Tibial artery (tissue), 4 donors: Measurements from ENCODE around the gene KAZN.

Source experiments
- DNase-seq, 2 donors: peaks; one replicate each; pipeline ENCODE4 v3.0.0-alpha.2; 2019
- H3K27ac ChIP-seq, 2 donors: fragments of 200-600 bp; sonication (generic) in 1 of 2; 1 replicate in 1 of 2; 2 replicates in 1 of 2; pipeline ENCODE4 v1.5.1; 2018 to 2019; ENCODE audit warnings: mild to moderate bottlenecking in 1 of 2
- H3K27me3 ChIP-seq, 2 donors: fragments of 200-600 bp; sonication (generic) in 1 of 2; one replicate each; pipeline versions ENCODE4 v1.5.1 to v1.6.0; 2016 to 2019
- H3K36me3 ChIP-seq, 3 donors: fragments of 200-600 bp; sonication (generic) in 2 of 3; one replicate each; pipeline ENCODE4 v1.5.1; 2016 to 2019; ENCODE audit warnings: mild to moderate bottlenecking in 2 of 3
- H3K4me1 ChIP-seq, 4 donors: fragments of 200-600 bp; sonication (generic) in 2 of 4; 1 replicate in 3 of 4; 2 replicates in 1 of 4; pipeline ENCODE4 v1.5.1; 2016 to 2019
- H3K4me3 ChIP-seq, 2 donors: fragments of 200-600 bp; sonication (generic) in 1 of 2; 1 replicate in 1 of 2; 2 replicates in 1 of 2; pipeline ENCODE4 v1.5.1; 2018 to 2019; ENCODE audit warnings: mild to moderate bottlenecking in 2 of 2
- H3K9me3 ChIP-seq, 3 donors: fragments of 200-600 bp; sonication (generic) in 1 of 3; one replicate each; pipeline ENCODE4 v1.5.1; 2016 to 2019
- intact Hi-C: fragments of 100-400 bp; cut with DNase I; formaldehyde crosslinking; loops from one replicate; pipeline ENCODE4 v1.15.0; 2023; ENCODE audit warnings: low total_unique reads
- TF ChIP-seq, protein P1 (sequence below), 2 experiments: fragments of 200-600 bp in 1 of 2; fragments of 450-650 bp in 1 of 2; IDR thresholded peaks; one replicate each; pipeline ENCODE4 v1.5.1; 2017 to 2019; ENCODE audit warnings: antibody characterized with exemption in 2 of 2, mild to moderate bottlenecking in 1 of 2, moderate library complexity in 1 of 2

KAZN gene

DNA sequence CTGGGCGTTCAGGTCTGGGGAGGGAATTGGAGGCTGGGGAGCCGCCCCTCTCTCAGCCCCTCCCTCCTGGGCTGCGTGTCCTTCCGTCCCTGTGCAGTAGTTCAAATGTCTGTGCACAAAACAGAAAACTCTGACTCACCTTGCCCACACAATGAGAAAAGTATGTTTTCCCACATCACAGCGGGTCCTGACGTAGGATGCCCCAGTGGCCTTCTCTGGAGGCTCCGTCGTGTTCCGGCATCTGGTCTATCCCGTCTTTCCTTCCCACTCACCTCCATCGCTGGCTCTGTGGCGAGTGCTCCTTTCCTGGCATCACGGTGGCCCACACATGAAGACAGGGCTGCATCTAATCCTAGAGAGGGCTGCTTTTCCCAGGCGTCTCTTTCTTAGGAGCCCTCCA lies 224.0 kb downstream of the KAZN start:
- Histone ChIP-seq H3K36me3 (no peaks in the 10 kb centered on the region), H3K27ac (no peak overlapping the region), H3K4me1 (no peaks in the 10 kb centered on the region), H3K27me3 (peaks cover 0 to 2% of the 10 kb centered on the region in 2 donors), H3K4me3 (no peak overlapping the region), H3K9me3 (no peaks in the 10 kb centered on the region)
- DNase-seq, result no peak
- intact Hi-C loops, result no loop called here
- TF ChIP-seq, protein P1, sequence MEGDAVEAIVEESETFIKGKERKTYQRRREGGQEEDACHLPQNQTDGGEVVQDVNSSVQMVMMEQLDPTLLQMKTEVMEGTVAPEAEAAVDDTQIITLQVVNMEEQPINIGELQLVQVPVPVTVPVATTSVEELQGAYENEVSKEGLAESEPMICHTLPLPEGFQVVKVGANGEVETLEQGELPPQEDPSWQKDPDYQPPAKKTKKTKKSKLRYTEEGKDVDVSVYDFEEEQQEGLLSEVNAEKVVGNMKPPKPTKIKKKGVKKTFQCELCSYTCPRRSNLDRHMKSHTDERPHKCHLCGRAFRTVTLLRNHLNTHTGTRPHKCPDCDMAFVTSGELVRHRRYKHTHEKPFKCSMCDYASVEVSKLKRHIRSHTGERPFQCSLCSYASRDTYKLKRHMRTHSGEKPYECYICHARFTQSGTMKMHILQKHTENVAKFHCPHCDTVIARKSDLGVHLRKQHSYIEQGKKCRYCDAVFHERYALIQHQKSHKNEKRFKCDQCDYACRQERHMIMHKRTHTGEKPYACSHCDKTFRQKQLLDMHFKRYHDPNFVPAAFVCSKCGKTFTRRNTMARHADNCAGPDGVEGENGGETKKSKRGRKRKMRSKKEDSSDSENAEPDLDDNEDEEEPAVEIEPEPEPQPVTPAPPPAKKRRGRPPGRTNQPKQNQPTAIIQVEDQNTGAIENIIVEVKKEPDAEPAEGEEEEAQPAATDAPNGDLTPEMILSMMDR (IDR thresholded peaks at IDR 0.05), result no peak

DNA sequence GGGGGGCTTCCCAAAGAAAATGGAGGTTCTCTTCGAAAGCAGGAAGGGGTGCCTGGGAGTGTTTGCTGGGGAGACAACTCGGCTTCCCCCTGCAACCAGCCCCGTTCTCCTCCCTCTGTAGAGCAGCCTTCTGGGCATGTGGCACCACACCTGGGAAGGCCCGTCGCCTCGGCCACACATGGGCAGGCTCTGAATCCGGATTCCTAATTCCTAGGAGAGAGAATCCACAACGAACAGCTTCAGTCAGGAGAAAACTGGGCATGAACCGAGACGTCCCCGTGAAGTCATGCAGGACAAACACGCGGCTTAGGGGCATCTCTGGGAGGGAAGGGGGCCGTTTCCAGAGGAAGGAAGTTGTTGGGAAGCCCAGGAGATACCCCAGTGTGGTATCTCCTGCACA lies 224.5 kb downstream of the KAZN start:
- TF ChIP-seq, protein P1 (IDR thresholded peaks at IDR 0.05), result no peak
- Histone ChIP-seq H3K27me3 (peaks cover 0 to 2% of the 10 kb centered on the region in 2 donors), H3K36me3 (no peaks in the 10 kb centered on the region), H3K9me3 (no peaks in the 10 kb centered on the region), H3K4me3 (no peak overlapping the region), H3K27ac (no peak overlapping the region), H3K4me1 (no peaks in the 10 kb centered on the region)
- intact Hi-C loops, result no loop called here
- DNase-seq, result no peak

DNA sequence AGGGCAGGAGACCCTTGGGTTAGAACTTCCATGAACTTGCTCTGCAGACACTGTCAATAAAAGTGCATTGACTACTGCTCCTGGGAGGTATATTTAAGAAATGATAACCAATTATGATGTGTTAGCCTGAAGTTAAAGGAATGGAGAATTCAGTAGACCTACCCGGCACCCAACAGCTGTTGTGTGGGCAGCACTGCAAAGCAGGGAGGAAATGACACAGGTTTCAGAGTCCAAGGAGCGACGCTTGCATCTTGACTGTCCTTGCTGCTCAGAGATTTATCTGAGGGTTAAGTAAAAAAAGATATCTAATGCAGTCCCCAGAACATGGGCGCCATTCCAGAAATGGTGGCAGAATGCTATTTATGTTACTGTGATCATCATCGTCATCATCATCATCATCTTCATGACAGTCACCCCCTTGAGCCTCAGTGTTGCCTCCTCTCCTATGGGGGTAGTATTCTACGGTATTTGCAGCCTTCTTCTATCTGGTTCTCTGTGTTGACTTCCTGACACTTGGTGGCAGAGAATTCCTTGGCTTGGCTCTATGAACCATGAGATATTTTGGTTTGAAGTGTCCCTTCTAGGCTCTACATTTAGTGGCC lies 225.9 kb downstream of the KAZN start:
- Histone ChIP-seq H3K4me1 (no peaks in the 10 kb centered on the region), H3K9me3 (no peaks in the 10 kb centered on the region), H3K36me3 (no peaks in the 10 kb centered on the region), H3K27me3 (peaks cover 0 to 2% of the 10 kb centered on the region in 2 donors), H3K27ac (no peak overlapping the region), H3K4me3 (no peak overlapping the region)
- intact Hi-C loops, result no loop called here
- TF ChIP-seq, protein P1 (IDR thresholded peaks at IDR 0.05), result no peak
- no peak for DNase-seq

DNA sequence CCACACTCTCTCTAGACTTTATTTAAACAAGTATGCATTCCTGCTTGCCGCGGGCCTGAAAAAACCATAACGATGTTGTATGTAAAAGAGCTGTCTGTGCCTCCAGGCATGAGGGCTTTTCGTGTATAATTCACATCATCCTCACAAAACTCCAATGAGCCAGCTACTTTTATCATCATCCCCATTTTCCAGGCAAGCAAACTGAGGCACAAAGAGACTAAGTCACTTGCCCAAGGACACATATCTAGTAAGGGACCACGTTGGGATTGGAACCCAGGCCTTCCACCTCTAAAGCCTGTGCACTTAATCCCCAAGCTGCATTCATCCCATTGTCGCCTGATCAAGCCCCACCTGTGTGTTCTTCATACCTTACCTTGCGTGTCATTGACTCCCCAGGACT lies 226.9 kb downstream of the KAZN start:
- no peak for DNase-seq
- Histone ChIP-seq H3K4me1 (no peaks in the 10 kb centered on the region), H3K27ac (no peak overlapping the region), H3K4me3 (no peak overlapping the region), H3K27me3 (no peaks in the 10 kb centered on the region), H3K36me3 (no peaks in the 10 kb centered on the region), H3K9me3 (no peaks in the 10 kb centered on the region)
- TF ChIP-seq, protein P1 (IDR thresholded peaks at IDR 0.05), result no peak
- intact Hi-C loops, result no loop called here

DNA sequence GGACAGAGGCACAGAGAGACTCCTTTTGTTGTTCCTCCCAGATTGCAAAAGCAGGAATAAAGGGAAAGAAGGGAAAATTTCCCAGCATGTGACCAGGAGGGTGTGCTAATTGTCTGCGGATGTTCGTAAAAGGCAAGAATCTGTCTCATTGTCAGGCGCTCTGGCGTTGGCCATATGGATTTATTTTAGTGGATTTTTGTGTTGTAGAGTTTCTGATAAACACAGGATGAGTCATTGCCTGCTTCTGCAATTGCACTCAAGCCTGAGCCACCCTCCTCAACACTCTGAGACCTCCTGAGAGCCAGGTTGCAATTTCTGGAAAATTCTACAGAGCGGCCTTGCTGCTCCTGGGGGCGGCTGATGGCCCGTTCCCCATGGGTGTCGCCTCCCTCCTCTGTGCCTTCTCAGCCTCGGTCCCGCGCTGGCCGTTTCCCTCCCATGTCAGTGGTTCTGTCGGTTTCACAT lies 227.7 kb downstream of the KAZN start:
- Histone ChIP-seq H3K27me3 (no peaks in the 10 kb centered on the region), H3K27ac (no peak overlapping the region), H3K4me3 (no peak overlapping the region), H3K9me3 (no peaks in the 10 kb centered on the region), H3K4me1 (no peaks in the 10 kb centered on the region), H3K36me3 (no peaks in the 10 kb centered on the region)
- TF ChIP-seq, protein P1 (IDR thresholded peaks at IDR 0.05), result no peak
- intact Hi-C loops, result no loop called here
- DNase-seq, result peak in 1 of 2 donors; percentile 53
